ENCODE data around the gene MB. TPM values are rescaled to one million over a fixed set of nuclear protein-coding genes. Genes with fewer than 3 reads are reported as not detected.

The MB gene
- polyA plus RNA-seq, 1 donor from 2014 or later = 0.51 TPM

DNA sequence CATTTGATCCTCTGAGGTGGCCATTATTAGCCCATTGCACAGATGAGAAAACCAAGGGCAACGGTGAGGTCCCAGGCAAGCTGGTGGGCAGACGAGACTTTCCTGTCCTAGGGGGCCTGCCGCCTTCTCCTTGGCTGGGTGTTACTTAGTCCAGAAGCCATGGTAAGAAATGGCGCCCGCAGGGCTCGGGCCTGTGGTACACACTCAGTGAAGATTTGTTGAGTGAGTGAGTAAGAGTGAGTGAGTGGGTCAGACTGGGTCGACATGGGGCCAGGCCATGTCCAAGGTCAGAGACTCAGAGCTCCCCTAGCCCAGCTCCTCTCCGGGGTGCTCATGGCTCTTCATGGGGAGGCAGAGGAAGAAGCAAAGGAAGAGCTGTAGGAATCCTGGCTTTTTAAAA lies 40.5 kb downstream of the MB start:
- Histone ChIP-seq H3K36me3 (ENCODE audit: insufficient read depth, low read length) (no peaks in the 10 kb centered on the region), H4K20me1 (ENCODE audit: insufficient read depth) (no peaks in the 10 kb centered on the region), H3K4me3 (ENCODE audit: low read length) (no peak overlapping the region), H3K79me2 (replicated peaks; ENCODE audit: insufficient read depth, low read length) (no peaks in the 10 kb centered on the region), H3K27me3 (ENCODE audit: insufficient read depth, low read depth, low read length) (no peaks in the 10 kb centered on the region), H3K9ac (ENCODE audit: low read length) (no peak overlapping the region), H3K4me2 (ENCODE audit: low read length) (no peak overlapping the region), H2AFZ (ENCODE audit: low read depth, low read length) (no peak overlapping the region), H3K9me2 (ENCODE audit: insufficient read depth, low read length) (no peaks in the 10 kb centered on the region), H3K27ac (ENCODE audit: low read length) (no peak overlapping the region), H3K9me3 (ENCODE audit: low read length) (no peaks in the 10 kb centered on the region), H3F3A (ENCODE audit: insufficient read depth, low read length, poor library complexity, severe bottlenecking) (no peaks in the 10 kb centered on the region)
- no peak for TF ChIP-seq MXI1 (conservative IDR thresholded peaks at IDR 0.05; ENCODE audit: poor library complexity, severe bottlenecking)
- no peak for TF ChIP-seq TAF1 (IDR thresholded peaks at IDR 0.05; ENCODE audit: low read depth)
- TF ChIP-seq EZH2 (IDR thresholded peaks at IDR 0.05; ENCODE audit: borderline replicate concordance, insufficient read depth, low read length, poor library complexity, severe bottlenecking) = no peak
- TF ChIP-seq, protein P1, sequence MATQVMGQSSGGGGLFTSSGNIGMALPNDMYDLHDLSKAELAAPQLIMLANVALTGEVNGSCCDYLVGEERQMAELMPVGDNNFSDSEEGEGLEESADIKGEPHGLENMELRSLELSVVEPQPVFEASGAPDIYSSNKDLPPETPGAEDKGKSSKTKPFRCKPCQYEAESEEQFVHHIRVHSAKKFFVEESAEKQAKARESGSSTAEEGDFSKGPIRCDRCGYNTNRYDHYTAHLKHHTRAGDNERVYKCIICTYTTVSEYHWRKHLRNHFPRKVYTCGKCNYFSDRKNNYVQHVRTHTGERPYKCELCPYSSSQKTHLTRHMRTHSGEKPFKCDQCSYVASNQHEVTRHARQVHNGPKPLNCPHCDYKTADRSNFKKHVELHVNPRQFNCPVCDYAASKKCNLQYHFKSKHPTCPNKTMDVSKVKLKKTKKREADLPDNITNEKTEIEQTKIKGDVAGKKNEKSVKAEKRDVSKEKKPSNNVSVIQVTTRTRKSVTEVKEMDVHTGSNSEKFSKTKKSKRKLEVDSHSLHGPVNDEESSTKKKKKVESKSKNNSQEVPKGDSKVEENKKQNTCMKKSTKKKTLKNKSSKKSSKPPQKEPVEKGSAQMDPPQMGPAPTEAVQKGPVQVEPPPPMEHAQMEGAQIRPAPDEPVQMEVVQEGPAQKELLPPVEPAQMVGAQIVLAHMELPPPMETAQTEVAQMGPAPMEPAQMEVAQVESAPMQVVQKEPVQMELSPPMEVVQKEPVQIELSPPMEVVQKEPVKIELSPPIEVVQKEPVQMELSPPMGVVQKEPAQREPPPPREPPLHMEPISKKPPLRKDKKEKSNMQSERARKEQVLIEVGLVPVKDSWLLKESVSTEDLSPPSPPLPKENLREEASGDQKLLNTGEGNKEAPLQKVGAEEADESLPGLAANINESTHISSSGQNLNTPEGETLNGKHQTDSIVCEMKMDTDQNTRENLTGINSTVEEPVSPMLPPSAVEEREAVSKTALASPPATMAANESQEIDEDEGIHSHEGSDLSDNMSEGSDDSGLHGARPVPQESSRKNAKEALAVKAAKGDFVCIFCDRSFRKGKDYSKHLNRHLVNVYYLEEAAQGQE (IDR thresholded peaks at IDR 0.05; ENCODE audit: borderline replicate concordance) = no peak
- TF ChIP-seq POLR2AphosphoS5 (IDR thresholded peaks at IDR 0.05) = no peak
- no peak for TF ChIP-seq RAD21 (conservative IDR thresholded peaks at IDR 0.05)
- TF ChIP-seq SMC3 (conservative IDR thresholded peaks at IDR 0.05; ENCODE audit: poor library complexity) = no peak
- no peak for TF ChIP-seq EP300 (conservative IDR thresholded peaks at IDR 0.05; ENCODE audit: poor library complexity, severe bottlenecking)
- TF ChIP-seq, protein P2, sequence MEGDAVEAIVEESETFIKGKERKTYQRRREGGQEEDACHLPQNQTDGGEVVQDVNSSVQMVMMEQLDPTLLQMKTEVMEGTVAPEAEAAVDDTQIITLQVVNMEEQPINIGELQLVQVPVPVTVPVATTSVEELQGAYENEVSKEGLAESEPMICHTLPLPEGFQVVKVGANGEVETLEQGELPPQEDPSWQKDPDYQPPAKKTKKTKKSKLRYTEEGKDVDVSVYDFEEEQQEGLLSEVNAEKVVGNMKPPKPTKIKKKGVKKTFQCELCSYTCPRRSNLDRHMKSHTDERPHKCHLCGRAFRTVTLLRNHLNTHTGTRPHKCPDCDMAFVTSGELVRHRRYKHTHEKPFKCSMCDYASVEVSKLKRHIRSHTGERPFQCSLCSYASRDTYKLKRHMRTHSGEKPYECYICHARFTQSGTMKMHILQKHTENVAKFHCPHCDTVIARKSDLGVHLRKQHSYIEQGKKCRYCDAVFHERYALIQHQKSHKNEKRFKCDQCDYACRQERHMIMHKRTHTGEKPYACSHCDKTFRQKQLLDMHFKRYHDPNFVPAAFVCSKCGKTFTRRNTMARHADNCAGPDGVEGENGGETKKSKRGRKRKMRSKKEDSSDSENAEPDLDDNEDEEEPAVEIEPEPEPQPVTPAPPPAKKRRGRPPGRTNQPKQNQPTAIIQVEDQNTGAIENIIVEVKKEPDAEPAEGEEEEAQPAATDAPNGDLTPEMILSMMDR (IDR thresholded peaks at IDR 0.05; ENCODE audit: poor library complexity, severe bottlenecking) = no peak

DNA sequence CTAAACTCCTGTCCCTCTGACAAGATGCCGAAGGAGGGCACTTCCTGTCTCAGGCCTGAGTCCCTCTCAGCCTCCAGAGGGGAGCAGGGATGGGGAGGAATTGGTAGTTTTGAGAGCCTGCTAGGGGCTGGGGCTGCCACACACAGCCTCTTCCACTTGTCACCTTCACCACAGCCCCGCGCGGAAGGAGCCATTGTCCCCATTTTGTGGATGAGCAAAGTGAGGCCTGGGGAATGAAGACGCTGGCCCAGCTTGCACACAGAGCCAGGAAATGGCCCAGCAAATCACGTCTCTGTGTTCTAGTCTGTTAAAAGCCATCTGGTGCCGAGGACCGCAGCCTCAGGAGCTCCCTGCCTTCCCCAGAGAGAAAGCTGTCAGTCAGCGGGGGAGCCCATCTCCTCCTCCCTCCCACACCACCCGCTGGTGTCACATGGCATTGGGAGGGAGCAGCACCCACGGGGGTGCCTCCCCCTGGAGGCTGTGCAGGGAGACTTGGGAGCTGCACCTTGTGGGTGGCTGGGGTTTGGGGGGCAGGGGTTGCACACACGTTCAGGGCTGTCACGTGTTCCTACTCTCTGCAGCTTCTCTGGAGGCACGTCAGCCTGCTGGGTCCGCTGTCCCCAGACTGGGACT lies 41.9 kb downstream of the MB start:
- Histone ChIP-seq H3K27ac (ENCODE audit: low read length) (no peak overlapping the region), H3K79me2 (replicated peaks; ENCODE audit: insufficient read depth, low read length) (no peaks in the 10 kb centered on the region), H4K20me1 (ENCODE audit: insufficient read depth) (no peaks in the 10 kb centered on the region), H3F3A (ENCODE audit: insufficient read depth, low read length, poor library complexity, severe bottlenecking) (no peaks in the 10 kb centered on the region), H3K27me3 (ENCODE audit: insufficient read depth, low read depth, low read length) (no peaks in the 10 kb centered on the region), H3K4me3 (ENCODE audit: low read length) (no peak overlapping the region), H3K9me3 (ENCODE audit: low read length) (no peaks in the 10 kb centered on the region), H3K4me2 (ENCODE audit: low read length) (no peak overlapping the region), H3K9ac (ENCODE audit: low read length) (no peak overlapping the region), H2AFZ (ENCODE audit: low read depth, low read length) (no peak overlapping the region), H3K9me2 (ENCODE audit: insufficient read depth, low read length) (no peaks in the 10 kb centered on the region), H3K36me3 (ENCODE audit: insufficient read depth, low read length) (no peaks in the 10 kb centered on the region)
- TF ChIP-seq POLR2AphosphoS5 (IDR thresholded peaks at IDR 0.05) = no peak
- TF ChIP-seq, protein P1 (IDR thresholded peaks at IDR 0.05; ENCODE audit: borderline replicate concordance) = no peak
- no peak for TF ChIP-seq RAD21 (conservative IDR thresholded peaks at IDR 0.05)
- no peak for TF ChIP-seq MXI1 (conservative IDR thresholded peaks at IDR 0.05; ENCODE audit: poor library complexity, severe bottlenecking)
- TF ChIP-seq TAF1 (IDR thresholded peaks at IDR 0.05; ENCODE audit: low read depth) = no peak
- no peak for TF ChIP-seq EZH2 (IDR thresholded peaks at IDR 0.05; ENCODE audit: borderline replicate concordance, insufficient read depth, low read length, poor library complexity, severe bottlenecking)

All from neural cell (in vitro differentiated cells).